ENCODE data around the gene SEMG2. TPM values are rescaled to one million over a fixed set of nuclear protein-coding genes. Genes with fewer than 3 reads are reported as not detected.

SEMG2 gene, protein sequence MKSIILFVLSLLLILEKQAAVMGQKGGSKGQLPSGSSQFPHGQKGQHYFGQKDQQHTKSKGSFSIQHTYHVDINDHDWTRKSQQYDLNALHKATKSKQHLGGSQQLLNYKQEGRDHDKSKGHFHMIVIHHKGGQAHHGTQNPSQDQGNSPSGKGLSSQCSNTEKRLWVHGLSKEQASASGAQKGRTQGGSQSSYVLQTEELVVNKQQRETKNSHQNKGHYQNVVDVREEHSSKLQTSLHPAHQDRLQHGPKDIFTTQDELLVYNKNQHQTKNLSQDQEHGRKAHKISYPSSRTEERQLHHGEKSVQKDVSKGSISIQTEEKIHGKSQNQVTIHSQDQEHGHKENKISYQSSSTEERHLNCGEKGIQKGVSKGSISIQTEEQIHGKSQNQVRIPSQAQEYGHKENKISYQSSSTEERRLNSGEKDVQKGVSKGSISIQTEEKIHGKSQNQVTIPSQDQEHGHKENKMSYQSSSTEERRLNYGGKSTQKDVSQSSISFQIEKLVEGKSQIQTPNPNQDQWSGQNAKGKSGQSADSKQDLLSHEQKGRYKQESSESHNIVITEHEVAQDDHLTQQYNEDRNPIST
- total RNA-seq, result not detected

DNA sequence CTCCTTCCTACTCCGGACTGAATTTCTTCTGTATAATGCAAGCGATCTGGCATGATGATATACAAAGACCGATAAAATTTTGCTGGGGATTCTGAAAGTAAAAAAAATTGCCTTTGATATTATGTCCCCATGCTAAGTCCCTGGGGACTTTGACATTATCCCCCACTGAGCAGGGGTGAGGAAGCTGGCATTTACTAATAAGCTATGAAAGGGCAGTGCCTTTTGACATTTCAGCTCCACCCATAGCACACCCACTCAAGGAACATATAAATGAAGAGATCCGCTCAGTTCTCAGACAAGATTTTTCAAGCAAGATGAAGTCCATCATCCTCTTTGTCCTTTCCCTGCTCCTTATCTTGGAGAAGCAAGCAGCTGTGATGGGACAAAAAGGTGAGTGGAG lies at the start of gene SEMG2:
SEMG2 (plus strand) TSS at position 298 of the 400 bp plus-strand sequence; CDS start at position 315, 17 bp downstream.
- no peak for ATAC-seq (ENCODE audit: low FRiP score in 2 of 2)

DNA sequence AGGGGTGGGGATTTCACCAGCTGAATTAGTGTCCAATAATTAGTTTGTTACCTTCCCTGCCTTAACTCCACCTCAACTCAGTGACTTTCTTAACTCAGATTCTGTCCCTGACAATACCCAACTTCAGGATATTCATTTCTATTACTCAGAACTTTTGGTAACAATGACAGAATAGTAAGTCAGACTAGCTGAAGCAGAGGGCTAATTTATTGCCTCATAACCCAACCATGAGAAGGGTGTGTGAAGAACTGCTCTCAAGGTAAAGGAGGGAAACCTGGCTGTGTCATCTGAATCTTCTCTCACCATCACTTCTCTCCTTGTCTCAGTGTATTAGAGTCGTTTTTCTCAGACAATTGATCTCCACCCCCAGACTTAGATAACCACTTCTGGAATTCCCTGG lies 47.7 kb upstream of the SEMG2 start:
- Histone ChIP-seq H3K36me3 (no peaks in the 10 kb centered on the region), H3K9me3 (peaks cover 0 to 4% (median 0%) of the 10 kb centered on the region in 4 donors), H3K27me3 (no peaks in the 10 kb centered on the region), H3K4me1 (no peaks in the 10 kb centered on the region), H3K27ac (no peak overlapping the region), H3K4me3 (no peak overlapping the region)
- ATAC-seq (ENCODE audit: low FRiP score in 2 of 2) (no peak), DNase-seq (no peak)
- 14 to 17% methylated on average over 1 of the region's 1 CpG for WGBS, 2 donors
- TF ChIP-seq POLR2A (IDR thresholded peaks at IDR 0.05) (no peak), EP300 (IDR thresholded peaks at IDR 0.05) (no peak), POLR2AphosphoS5 (IDR thresholded peaks at IDR 0.05) (no peak)
- TF ChIP-seq, protein P1, sequence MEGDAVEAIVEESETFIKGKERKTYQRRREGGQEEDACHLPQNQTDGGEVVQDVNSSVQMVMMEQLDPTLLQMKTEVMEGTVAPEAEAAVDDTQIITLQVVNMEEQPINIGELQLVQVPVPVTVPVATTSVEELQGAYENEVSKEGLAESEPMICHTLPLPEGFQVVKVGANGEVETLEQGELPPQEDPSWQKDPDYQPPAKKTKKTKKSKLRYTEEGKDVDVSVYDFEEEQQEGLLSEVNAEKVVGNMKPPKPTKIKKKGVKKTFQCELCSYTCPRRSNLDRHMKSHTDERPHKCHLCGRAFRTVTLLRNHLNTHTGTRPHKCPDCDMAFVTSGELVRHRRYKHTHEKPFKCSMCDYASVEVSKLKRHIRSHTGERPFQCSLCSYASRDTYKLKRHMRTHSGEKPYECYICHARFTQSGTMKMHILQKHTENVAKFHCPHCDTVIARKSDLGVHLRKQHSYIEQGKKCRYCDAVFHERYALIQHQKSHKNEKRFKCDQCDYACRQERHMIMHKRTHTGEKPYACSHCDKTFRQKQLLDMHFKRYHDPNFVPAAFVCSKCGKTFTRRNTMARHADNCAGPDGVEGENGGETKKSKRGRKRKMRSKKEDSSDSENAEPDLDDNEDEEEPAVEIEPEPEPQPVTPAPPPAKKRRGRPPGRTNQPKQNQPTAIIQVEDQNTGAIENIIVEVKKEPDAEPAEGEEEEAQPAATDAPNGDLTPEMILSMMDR (IDR thresholded peaks at IDR 0.05), result no peak

More for the DNA sequence above, at the start of gene SEMG2:
- no peak for DNase-seq
- Histone ChIP-seq H3K36me3 (no peaks in the 10 kb centered on the region), H3K27ac (no peak within 1 kb of the TSS), H3K27me3 (no peaks in the 10 kb centered on the region), H3K9me3 (no peaks in the 10 kb centered on the region), H3K4me1 (no peaks in the 10 kb centered on the region), H3K4me3 (no peak within 1 kb of the TSS)
- TF ChIP-seq, protein P1 (IDR thresholded peaks at IDR 0.05), result no peak
- TF ChIP-seq POLR2AphosphoS5 (IDR thresholded peaks at IDR 0.05) (no peak), EP300 (IDR thresholded peaks at IDR 0.05) (no peak)
- WGBS, 2 donors, result 94 to 95% methylated on average over 4 of the region's 4 CpGs

DNA sequence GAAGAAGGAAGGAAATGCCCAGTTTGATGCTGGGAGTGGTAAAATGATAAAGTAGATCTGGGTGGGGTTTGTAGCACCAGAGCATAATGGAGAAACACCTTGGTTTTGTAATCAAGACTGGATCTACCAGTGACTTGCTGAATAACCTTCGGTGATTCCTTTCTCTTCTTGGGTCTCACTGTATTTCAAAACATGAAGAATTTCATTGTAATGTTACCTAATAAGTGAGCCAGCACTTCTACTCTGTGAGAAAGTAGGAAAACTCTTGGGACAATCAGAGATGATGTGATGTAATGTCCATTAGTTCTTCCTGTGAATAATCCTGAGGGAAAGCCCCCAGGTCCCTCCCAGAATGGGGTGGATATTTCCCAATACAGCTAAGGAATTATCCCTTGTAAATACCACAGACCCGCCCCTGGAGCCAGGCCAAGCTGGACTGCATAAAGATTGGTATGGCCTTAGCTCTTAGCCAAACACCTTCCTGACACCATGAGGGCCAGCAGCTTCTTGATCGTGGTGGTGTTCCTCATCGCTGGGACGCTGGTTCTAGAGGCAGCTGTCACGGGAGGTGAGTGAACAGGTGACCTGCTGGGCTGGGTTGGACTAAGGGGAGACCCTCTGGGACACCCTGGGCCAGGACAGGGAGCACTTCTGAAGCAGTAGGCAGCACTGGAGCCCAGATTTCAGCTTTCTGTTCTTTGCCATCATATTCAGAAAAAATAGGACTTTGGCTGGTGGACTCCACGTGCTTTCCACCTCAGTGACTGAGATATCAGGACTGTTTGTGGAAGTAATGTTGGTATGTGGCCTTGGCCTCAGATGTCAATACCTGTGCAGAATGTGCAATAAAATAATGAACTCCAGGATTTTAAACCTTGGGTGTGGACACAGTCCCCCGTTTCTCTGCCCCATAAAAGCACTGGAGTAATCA lies 46.5 kb upstream of the SEMG2 start, which contains the start of gene PI3:
PI3 (plus strand) TSS at position 469 of the 931 bp plus-strand sequence; CDS start at position 490, 21 bp downstream.
- Histone ChIP-seq H3K27me3 (no peaks in the 10 kb centered on the region), H3K36me3 (no peaks in the 10 kb centered on the region), H3K4me1 (no peaks in the 10 kb centered on the region), H3K27ac (peak within 1 kb of the TSS in 1 of 4 donors; percentile 37), H3K4me3 (no peak within 1 kb of the TSS), H3K9me3 (peaks cover 0 to under 1% (median 0%) of the 10 kb centered on the region in 4 donors)
- 61 to 64% methylated on average over 8 of the region's 8 CpGs for WGBS, 2 donors
- TF ChIP-seq POLR2A (IDR thresholded peaks at IDR 0.05), result no peak
- TF ChIP-seq, protein P1 (IDR thresholded peaks at IDR 0.05), result no peak
- TF ChIP-seq EP300 (IDR thresholded peaks at IDR 0.05), result no peak
- no peak for TF ChIP-seq POLR2AphosphoS5 (IDR thresholded peaks at IDR 0.05)
- ATAC-seq (ENCODE audit: low FRiP score in 2 of 2), result peak; percentile 46 to 58
- DNase-seq, result peak in 1 of 2 donors; percentile 87

DNA sequence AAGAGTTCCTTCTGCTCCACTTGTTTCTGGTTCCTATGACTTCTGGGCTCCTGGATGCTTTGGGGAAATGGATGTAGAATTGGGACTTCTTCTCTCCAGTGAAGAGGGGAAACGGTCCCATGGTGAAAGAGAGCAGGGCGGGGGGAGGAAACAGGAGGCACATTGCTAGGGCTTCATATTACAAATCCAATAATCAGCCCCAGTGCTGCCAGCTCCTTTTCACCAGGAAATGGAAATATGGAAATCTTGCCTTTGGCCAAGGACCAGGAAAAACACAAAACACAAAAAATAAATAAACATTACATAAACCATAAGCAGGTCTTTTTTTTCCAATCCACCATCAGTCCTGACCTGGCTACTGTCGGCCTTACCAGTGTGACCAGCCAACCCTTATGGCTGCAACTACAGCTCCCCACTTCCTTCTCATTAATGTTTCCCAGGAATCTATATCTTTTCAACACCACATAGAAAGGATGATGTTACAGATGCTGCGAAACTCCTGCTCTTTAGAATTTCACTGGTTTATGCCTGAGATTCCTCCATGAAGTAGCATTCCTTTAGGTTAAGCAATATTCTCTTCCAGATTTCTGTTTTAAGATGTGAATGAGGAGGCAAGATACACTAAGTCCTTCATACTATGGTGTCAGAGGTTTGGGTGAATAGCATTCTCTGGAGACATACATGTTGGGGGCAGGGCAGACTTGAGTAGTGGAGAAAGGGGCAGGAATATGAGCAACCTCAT lies 44.5 kb upstream of the SEMG2 start:
- WGBS, 2 donors, result 73 to 79% methylated on average over 4 of the region's 4 CpGs
- no peak overlapping the region for H3K27ac ChIP-seq
- no peaks in the 10 kb centered on the region for H3K36me3 ChIP-seq

More for the DNA sequence above, 44.5 kb upstream of the SEMG2 start:
- Histone ChIP-seq H3K4me1 (no peaks in the 10 kb centered on the region), H3K4me3 (no peak overlapping the region), H3K27me3 (no peaks in the 10 kb centered on the region), H3K9me3 (no peaks in the 10 kb centered on the region)
- no peak for DNase-seq
- TF ChIP-seq POLR2A (IDR thresholded peaks at IDR 0.05) (no peak), POLR2AphosphoS5 (IDR thresholded peaks at IDR 0.05) (no peak), EP300 (IDR thresholded peaks at IDR 0.05) (no peak)
- TF ChIP-seq, protein P1 (IDR thresholded peaks at IDR 0.05), result no peak
- no peak for ATAC-seq (ENCODE audit: low FRiP score in 2 of 2)

Measured in upper lobe of left lung (tissue), 6 donors.